ENCODE measurements around the gene CEMIP2. TPM values are rescaled to one million over a fixed set of nuclear protein-coding genes. Genes with fewer than 3 reads are reported as not detected.

The CEMIP2 gene
- total RNA-seq, 4 donors from 2014 or later, result 10.6 to 29.9 (median 14.7) TPM

DNA sequence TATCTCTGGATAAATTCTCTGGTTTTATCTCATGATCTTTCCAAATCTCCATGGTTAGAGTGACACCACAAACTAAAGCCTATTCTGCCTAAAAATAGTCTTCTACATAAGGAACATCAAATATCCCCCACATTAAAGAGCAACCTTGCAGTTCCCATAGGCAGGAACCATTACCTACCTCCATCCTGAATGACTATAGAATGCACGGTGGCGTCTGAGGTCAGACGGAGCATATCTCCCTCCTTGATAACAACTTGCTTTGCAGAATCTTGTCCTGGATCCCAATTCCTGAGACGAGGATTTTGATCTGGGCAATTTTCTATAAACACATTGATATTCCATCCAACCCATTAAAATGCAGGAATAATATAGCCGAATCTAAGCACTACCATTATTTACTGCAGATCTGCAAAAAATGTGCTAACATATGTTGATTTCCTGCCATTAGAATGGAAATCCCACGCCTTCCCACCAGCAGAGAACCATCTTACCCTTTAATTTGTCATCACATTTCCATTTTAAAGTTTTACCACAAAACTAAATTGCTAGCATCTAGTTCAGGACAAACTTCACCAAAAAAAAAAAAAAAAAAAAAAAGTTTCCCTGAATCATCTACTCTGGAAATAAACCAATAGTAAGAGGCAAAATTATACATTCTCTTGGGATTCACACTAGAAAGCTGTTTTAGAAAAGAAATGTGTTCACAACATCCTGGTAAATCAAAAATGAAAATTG, 22.1 kb downstream of the CEMIP2 start:
- no peak for TF ChIP-seq POLR2A (IDR thresholded peaks at IDR 0.05)
- TF ChIP-seq, protein P1, sequence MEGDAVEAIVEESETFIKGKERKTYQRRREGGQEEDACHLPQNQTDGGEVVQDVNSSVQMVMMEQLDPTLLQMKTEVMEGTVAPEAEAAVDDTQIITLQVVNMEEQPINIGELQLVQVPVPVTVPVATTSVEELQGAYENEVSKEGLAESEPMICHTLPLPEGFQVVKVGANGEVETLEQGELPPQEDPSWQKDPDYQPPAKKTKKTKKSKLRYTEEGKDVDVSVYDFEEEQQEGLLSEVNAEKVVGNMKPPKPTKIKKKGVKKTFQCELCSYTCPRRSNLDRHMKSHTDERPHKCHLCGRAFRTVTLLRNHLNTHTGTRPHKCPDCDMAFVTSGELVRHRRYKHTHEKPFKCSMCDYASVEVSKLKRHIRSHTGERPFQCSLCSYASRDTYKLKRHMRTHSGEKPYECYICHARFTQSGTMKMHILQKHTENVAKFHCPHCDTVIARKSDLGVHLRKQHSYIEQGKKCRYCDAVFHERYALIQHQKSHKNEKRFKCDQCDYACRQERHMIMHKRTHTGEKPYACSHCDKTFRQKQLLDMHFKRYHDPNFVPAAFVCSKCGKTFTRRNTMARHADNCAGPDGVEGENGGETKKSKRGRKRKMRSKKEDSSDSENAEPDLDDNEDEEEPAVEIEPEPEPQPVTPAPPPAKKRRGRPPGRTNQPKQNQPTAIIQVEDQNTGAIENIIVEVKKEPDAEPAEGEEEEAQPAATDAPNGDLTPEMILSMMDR (IDR thresholded peaks at IDR 0.05 in 4 of 5, conservative IDR thresholded peaks at IDR 0.05 in 1 of 5), result no peak
- intact Hi-C loops (cut with DNase I; ENCODE audit: low total_unique reads), result no loop called here
- no peak for ATAC-seq
- Histone ChIP-seq H3K4me3 (no peak overlapping the region), H3K27ac (no peak overlapping the region), H3K4me1 (peaks cover 8 to 19% of the 10 kb centered on the region in 2 donors), H3K36me3 (peaks cover 0 to 17% of the 10 kb centered on the region in 2 donors), H3K27me3 (no peaks in the 10 kb centered on the region), H3K9me3 (no peaks in the 10 kb centered on the region)
- DNase-seq, result no peak
- in situ Hi-C loops (cut with MboI; ENCODE audit: low sequenced_read_pairs in 4 of 4), result no loop called here

DNA sequence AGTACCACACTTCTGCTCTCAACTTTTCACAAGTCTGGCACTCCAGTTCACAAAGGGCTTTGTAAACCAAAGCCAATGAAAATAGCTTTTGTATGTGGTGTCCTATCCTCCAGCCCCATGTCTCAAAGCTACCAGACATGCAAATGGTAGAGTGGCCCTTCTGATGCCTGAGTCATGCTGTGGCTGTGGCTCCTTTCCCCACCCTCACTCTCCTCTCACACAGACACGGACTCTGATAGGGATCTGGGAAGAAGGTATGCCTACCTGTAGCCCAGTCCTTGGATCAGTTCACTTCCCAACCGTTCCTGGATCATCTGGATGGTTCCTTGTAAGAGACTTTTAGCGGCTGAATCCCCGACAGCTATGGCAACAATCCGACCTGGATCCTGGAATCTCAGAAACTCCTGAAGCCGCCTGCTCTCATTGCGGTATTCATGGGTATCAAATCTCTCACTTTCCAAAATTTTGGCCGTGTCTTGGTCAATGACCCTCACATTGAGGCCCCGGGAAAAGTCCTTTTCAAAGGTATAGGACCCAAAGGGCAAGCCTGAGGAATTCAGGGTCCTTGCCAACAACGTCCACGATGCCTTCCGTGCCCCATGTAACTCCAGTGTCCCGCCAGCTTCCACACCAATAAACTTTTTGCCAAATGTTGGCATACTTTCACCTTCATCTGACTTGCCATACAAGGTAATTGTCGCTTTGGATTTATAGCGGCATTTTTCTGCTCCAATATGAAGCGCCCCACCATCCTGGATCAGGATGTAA, 23.4 kb downstream of the CEMIP2 start:
- H3K4me1 ChIP-seq, result peaks cover 8 to 19% of the 10 kb centered on the region in 2 donors
- H3K9me3 ChIP-seq, result no peaks in the 10 kb centered on the region
- intact Hi-C loops (cut with DNase I; ENCODE audit: low total_unique reads) (no loop called here), in situ Hi-C loops (cut with MboI; ENCODE audit: low sequenced_read_pairs in 4 of 4) (no loop called here)
- H3K27me3 ChIP-seq, result no peaks in the 10 kb centered on the region
- no peak overlapping the region for H3K27ac ChIP-seq
- peaks cover 0 to 20% of the 10 kb centered on the region in 2 donors for H3K36me3 ChIP-seq
- TF ChIP-seq, protein P1 (IDR thresholded peaks at IDR 0.05 in 4 of 5, conservative IDR thresholded peaks at IDR 0.05 in 1 of 5), result no peak
- TF ChIP-seq POLR2A (IDR thresholded peaks at IDR 0.05), result no peak
- DNase-seq, result no peak
- ATAC-seq, result no peak
- no peak overlapping the region for H3K4me3 ChIP-seq

DNA sequence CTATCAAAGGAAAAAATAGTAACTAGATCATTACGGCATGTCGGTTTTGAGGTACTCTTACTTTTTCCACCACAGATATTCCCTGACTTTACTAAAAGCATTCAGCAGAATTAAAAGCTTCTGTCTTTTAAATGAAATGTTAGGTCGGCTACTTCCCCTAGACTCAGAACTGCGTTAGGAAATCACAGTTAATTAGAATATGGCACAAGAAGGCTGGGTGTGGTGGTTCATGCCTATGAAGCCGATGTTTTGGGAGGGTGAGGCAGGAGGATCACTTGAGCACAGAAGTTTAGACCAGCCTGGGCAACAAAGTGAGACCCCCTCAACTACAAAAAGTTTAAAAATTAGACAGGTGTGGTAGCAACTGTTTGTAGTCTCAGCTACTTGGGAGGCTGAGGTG, 24.4 kb downstream of the CEMIP2 start:
- Histone ChIP-seq H3K27ac (peak overlapping the region in 1 of 4 donors; percentile 14), H3K27me3 (no peaks in the 10 kb centered on the region), H3K36me3 (peaks cover 0 to 18% of the 10 kb centered on the region in 2 donors), H3K9me3 (no peaks in the 10 kb centered on the region), H3K4me1 (peaks cover 8 to 19% of the 10 kb centered on the region in 2 donors), H3K4me3 (no peak overlapping the region)
- intact Hi-C loops (cut with DNase I; ENCODE audit: low total_unique reads) (no loop called here), in situ Hi-C loops (cut with MboI; ENCODE audit: low sequenced_read_pairs in 4 of 4) (no loop called here)
- no peak for DNase-seq
- TF ChIP-seq, protein P1 (IDR thresholded peaks at IDR 0.05 in 4 of 5, conservative IDR thresholded peaks at IDR 0.05 in 1 of 5), result no peak
- TF ChIP-seq POLR2A (IDR thresholded peaks at IDR 0.05), result no peak
- ATAC-seq, result no peak

DNA sequence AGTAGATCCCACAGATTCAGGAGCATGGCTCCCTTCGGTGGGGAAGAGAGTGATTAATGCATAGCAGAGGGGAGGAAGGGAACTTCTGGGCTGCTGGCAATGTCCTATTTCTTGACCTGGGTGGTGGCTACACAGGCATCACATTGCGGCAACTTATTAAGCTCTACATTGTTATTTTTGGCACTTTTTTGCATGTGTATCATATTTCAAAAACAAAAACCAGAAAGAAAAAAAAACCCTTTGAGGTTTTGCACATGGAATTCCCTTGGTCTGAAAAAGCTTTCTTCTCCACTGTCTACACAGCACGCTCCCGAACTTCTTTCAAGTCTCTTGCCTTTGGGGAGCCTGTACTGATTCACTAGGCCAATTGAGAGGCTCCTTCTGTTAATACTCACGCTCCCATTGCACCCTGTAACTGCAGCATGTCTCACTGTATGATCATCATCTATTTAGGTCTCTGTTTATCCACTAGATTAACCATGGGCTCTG, 25.1 kb downstream of the CEMIP2 start:
- Histone ChIP-seq H3K4me3 (no peak overlapping the region), H3K36me3 (peaks cover 0 to 12% of the 10 kb centered on the region in 2 donors), H3K9me3 (no peaks in the 10 kb centered on the region), H3K4me1 (peaks cover 8 to 19% of the 10 kb centered on the region in 2 donors), H3K27ac (peak overlapping the region in 2 of 4 donors; percentile 14 to 29), H3K27me3 (no peaks in the 10 kb centered on the region)
- TF ChIP-seq POLR2A (IDR thresholded peaks at IDR 0.05), result no peak
- TF ChIP-seq, protein P1 (IDR thresholded peaks at IDR 0.05 in 4 of 5, conservative IDR thresholded peaks at IDR 0.05 in 1 of 5), result no peak
- intact Hi-C loops (cut with DNase I; ENCODE audit: low total_unique reads), result no loop called here
- in situ Hi-C loops (cut with MboI; ENCODE audit: low sequenced_read_pairs in 4 of 4), result no loop called here
- DNase-seq (no peak), ATAC-seq (peak; percentile 81 to 93)
